ENCODE data around the gene CSNK1A1.

DNA sequence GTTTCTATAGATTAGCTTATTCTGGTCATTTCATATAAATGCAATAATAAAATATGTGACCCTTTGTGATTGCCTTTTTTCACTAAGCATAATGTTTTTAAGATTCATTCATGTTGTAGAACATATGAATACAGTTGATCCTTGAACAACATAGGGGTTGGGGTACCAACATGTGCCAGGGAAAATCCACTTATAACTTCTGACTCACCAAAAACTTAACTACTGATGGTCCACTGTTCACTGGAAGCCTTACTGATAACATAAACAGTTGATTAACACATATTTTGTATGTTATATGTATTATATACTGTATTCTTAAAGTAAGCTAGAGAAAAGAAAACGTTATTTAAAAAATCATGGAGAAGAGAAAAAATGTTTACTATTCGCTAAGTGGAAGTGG is 42.1 kb upstream of the CSNK1A1 start:
- TF ChIP-seq, protein P1, sequence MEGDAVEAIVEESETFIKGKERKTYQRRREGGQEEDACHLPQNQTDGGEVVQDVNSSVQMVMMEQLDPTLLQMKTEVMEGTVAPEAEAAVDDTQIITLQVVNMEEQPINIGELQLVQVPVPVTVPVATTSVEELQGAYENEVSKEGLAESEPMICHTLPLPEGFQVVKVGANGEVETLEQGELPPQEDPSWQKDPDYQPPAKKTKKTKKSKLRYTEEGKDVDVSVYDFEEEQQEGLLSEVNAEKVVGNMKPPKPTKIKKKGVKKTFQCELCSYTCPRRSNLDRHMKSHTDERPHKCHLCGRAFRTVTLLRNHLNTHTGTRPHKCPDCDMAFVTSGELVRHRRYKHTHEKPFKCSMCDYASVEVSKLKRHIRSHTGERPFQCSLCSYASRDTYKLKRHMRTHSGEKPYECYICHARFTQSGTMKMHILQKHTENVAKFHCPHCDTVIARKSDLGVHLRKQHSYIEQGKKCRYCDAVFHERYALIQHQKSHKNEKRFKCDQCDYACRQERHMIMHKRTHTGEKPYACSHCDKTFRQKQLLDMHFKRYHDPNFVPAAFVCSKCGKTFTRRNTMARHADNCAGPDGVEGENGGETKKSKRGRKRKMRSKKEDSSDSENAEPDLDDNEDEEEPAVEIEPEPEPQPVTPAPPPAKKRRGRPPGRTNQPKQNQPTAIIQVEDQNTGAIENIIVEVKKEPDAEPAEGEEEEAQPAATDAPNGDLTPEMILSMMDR (IDR thresholded peaks at IDR 0.05) = no peak
- no peak for TF ChIP-seq POLR2AphosphoS5 (IDR thresholded peaks at IDR 0.05)
- no peak for TF ChIP-seq POLR2A (IDR thresholded peaks at IDR 0.05)
- no peak for TF ChIP-seq EP300 (IDR thresholded peaks at IDR 0.05; ENCODE audit: low read depth)
